ENCODE data around the gene CA9.

CA9 gene

DNA sequence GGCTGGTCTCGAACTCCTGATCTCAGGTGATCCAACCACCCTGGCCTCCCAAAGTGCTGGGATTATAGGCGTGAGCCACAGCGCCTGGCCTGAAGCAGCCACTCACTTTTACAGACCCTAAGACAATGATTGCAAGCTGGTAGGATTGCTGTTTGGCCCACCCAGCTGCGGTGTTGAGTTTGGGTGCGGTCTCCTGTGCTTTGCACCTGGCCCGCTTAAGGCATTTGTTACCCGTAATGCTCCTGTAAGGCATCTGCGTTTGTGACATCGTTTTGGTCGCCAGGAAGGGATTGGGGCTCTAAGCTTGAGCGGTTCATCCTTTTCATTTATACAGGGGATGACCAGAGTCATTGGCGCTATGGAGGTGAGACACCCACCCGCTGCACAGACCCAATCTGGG, 1.5 kb downstream of the CA9 start:
- in situ Hi-C loops (cut with MboI; ENCODE audit: low sequenced_read_pairs): no loop called here

DNA sequence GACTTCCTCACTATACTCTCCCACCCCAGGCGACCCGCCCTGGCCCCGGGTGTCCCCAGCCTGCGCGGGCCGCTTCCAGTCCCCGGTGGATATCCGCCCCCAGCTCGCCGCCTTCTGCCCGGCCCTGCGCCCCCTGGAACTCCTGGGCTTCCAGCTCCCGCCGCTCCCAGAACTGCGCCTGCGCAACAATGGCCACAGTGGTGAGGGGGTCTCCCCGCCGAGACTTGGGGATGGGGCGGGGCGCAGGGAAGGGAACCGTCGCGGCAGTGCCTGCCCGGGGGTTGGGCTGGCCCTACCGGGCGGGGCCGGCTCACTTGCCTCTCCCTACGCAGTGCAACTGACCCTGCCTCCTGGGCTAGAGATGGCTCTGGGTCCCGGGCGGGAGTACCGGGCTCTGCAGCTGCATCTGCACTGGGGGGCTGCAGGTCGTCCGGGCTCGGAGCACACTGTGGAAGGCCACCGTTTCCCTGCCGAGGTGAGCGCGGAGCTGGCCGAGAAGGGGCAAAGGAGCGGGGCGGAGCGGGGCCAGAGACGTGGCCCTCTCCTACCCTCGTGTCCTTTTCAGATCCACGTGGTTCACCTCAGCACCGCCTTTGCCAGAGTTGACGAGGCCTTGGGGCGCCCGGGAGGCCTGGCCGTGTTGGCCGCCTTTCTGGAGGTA, 2.1 kb downstream of the CA9 start:
- in situ Hi-C loops (cut with MboI; ENCODE audit: low sequenced_read_pairs): no loop called here

GRCh38 chr9:35679091-35679490, 5.4 kb downstream of the CA9 start:
- in situ Hi-C loops (cut with MboI; ENCODE audit: low sequenced_read_pairs): no loop called here

DNA sequence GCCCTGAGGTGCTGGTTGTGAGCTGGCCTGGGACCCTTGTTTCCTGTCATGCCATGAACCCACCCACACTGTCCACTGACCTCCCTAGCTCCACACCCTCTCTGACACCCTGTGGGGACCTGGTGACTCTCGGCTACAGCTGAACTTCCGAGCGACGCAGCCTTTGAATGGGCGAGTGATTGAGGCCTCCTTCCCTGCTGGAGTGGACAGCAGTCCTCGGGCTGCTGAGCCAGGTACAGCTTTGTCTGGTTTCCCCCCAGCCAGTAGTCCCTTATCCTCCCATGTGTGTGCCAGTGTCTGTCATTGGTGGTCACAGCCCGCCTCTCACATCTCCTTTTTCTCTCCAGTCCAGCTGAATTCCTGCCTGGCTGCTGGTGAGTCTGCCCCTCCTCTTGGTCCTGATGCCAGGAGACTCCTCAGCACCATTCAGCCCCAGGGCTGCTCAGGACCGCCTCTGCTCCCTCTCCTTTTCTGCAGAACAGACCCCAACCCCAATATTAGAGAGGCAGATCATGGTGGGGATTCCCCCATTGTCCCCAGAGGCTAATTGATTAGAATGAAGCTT, 6.1 kb downstream of the CA9 start:
- in situ Hi-C loops (cut with MboI; ENCODE audit: low sequenced_read_pairs): no loop called here

GRCh38 chr9:35680331-35681105, 6.8 kb downstream of the CA9 start:
- in situ Hi-C loops (cut with MboI; ENCODE audit: low sequenced_read_pairs): no loop called here

GRCh38 chr9:35681341-35682002, 7.7 kb downstream of the CA9 start:
- in situ Hi-C loops (cut with MboI; ENCODE audit: low sequenced_read_pairs): no loop called here

GRCh38 chr9:35682051-35682450, 8.3 kb downstream of the CA9 start:
- in situ Hi-C loops (cut with MboI; ENCODE audit: low sequenced_read_pairs): no loop called here

GRCh38 chr9:35682520-35683315, 9.0 kb downstream of the CA9 start:
- in situ Hi-C loops (cut with MboI; ENCODE audit: low sequenced_read_pairs): no loop called here

DNA sequence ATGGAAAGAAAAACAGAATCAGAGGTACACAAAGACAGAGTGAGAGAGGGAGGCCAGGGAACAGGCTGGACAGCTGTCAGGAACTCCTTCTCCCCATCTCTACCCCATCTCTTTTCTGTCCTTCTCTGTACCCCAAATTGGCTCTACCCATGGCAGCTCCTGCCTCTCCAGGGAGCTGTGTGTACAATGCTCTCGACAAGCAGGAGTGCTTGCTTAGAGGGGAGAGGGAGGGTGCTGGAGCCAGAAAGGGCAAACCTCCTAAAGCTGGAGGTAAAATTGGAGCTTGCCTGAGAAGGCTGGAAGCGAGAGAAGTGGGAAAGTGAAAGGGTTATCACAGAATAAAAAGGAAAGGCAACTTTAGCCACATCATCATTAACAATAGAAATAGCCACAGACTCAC, 9.6 kb downstream of the CA9 start:
- in situ Hi-C loops (cut with MboI; ENCODE audit: low sequenced_read_pairs): no loop called here

DNA sequence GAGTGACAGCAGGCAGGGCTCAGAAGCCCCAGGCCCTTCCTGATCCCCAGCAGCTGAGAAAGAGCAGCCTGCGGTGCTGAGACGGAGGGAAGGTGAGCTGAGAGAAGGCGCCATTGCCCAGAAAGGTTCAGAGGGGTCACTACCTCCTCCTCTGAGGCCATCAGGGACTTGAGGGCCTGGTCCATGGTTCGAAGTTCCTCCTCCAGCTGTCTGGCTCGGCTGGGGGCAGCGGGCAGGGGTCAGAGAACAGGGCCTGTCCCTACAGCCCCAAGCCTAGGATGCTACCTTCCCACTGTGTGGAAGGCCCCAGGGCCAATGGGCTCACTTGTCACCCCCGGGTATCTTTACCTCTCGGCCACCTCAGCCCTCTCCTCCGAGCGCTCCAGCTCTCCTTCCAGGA, 11.2 kb downstream of the CA9 start:
- in situ Hi-C loops (cut with MboI; ENCODE audit: low sequenced_read_pairs): no loop called here

DNA sequence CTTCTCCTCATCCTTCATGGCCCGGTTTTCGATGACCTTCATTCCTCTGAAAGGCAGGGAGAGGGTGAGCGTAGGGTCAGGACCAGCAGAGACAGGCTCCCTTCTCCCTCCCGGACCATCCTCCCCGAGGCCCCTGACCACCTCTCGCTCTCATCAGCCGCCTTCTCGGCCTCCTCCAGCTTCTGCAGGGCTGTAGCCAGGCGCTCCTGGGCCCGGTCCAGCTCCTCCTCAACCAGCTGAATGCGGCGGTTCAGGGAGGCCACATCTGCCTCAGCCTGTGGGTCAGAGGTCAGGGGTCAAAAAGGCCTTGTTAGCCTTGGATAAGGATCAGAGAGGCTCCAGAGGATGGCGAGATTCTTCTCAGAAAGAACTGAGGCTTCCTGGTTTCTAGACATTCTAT, 11.8 kb downstream of the CA9 start:
- in situ Hi-C loops (cut with MboI; ENCODE audit: low sequenced_read_pairs): no loop called here

GRCh38 chr9:35686222-35687203, 12.8 kb downstream of the CA9 start:
- in situ Hi-C loops (cut with MboI; ENCODE audit: low sequenced_read_pairs): no loop called here

GRCh38 chr9:35687306-35687705, 13.6 kb downstream of the CA9 start:
- in situ Hi-C loops (cut with MboI; ENCODE audit: low sequenced_read_pairs): no loop called here

DNA sequence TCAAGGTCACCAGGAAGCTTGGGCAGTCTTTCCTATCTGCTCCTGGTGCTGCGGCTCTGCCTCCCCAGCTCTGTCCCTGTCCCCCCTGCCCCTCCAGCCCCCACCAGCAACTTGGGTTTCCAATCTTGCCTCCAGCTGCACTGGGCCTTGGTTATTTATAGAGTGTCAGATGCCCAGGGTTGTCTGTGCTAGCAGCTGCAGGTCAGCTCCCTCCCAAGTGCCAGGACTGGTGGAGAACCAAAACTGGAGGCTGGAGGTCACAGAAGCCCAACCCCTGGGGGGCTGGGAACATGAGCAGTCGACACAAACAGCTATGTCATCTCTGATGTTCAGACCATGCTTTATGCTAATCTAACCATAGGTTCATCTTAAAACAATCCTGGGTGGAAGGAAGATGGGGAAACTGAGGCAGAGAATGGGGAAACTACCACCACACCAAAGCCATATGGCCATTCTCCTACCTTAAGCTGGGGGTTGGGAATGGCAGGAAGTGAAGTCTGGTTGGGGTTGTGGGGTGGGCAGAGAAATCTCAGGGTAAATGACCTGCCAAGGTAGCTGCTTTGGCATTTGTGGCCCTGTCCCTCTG, 14.3 kb downstream of the CA9 start:
- in situ Hi-C loops (cut with MboI; ENCODE audit: low sequenced_read_pairs): no loop called here

GRCh38 chr9:35688558-35689541, 15.1 kb downstream of the CA9 start:
- in situ Hi-C loops (cut with MboI; ENCODE audit: low sequenced_read_pairs): no loop called here

DNA sequence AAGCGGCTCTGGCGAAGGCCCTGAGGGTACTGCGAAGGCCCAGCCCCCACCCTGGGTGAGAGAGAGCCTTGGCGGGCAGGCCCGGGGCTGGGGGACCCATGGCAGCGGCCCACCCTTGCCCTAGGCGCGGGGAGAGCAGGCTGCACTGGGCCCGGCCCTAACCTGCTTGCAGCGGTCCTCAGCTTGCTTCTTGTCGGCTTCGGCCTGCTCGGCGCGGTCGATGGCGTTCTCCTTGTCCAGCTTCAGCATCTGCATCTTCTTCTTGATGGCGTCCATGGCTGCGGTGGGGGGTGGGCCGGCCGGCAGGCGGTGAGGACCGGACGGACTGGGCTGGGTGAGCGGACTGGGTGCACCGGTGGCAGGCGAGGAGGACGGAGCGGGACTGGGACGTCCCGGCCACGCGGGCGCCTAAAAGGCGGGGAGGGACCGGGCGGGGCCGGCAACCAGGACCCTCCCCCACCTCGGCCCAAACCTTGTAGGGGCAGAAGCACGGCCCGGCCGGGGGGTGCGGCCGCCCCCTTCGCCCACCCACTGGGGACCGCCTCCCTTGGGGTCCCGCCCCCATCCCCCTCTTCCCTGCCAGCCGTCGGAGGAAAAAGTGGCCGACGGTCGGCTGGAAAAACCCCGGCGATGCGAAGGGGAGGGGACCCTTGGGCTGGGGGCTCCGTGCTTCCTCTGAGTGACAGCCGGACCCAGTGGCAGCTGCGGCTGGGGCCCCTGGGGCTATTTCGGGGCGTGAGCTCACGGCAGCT, 16.0 kb downstream of the CA9 start, which contains the start of gene TPM2:
Gene TPM2, minus strand, starts transcription at position 384 of the 752 bp plus-strand sequence. Its CDS starts 108 bp downstream, at position 276.
- in situ Hi-C loops (cut with MboI; ENCODE audit: low sequenced_read_pairs): no loop called here

DNA sequence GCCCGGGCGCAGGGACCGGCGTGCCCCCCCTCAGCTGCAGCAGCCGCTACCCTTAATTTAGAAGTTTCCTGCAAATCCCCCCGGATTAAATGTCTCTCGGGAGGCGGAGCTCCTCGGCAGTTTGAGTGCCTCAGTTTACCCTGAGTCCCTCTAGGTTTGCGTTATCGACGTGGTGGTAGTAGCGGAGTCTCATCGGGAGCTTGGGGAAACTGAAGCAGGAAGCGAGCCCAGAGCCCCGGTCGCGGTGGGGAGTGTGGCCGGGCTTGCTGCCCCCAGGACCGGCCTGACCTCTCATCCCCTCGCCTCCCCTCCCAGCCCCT, 16.5 kb downstream of the CA9 start:
- in situ Hi-C loops (cut with MboI; ENCODE audit: low sequenced_read_pairs): no loop called here

Data from HL-60/S4 treated with retinoic acid at 250 ng/mL for 4 days and 3 days (cell line).